ENCODE data around the gene HCFC1R1. TPM values are rescaled to one million over a fixed set of nuclear protein-coding genes. Genes with fewer than 3 reads are reported as not detected.

HCFC1R1 gene
- polyA plus RNA-seq, 1 donor from 2014 or later, result 19.0 TPM

- Histone ChIP-seq H3K27ac (ENCODE audit: low read length) (no peak overlapping the region), H2AFZ (ENCODE audit: low read depth, low read length) (no peak overlapping the region), H3K9me3 (ENCODE audit: low read length) (no peaks in the 10 kb centered on the region), H3K4me2 (ENCODE audit: low read length) (no peak overlapping the region), H3K36me3 (ENCODE audit: insufficient read depth, low read length) (no peaks in the 10 kb centered on the region), H3K79me2 (replicated peaks; ENCODE audit: insufficient read depth, low read length) (no peaks in the 10 kb centered on the region), H3K9ac (ENCODE audit: low read length) (no peak overlapping the region), H4K20me1 (ENCODE audit: insufficient read depth) (no peaks in the 10 kb centered on the region), H3K4me3 (ENCODE audit: low read length) (no peak overlapping the region), H3F3A (ENCODE audit: insufficient read depth, low read length, poor library complexity, severe bottlenecking) (no peaks in the 10 kb centered on the region), H3K27me3 (ENCODE audit: insufficient read depth, low read depth, low read length) (peaks cover 44% of the 10 kb centered on the region), H3K9me2 (ENCODE audit: insufficient read depth, low read length) (no peaks in the 10 kb centered on the region)
- TF ChIP-seq EP300 (conservative IDR thresholded peaks at IDR 0.05; ENCODE audit: poor library complexity, severe bottlenecking) (no peak), EZH2 (IDR thresholded peaks at IDR 0.05; ENCODE audit: borderline replicate concordance, insufficient read depth, low read length, poor library complexity, severe bottlenecking) (no peak), POLR2AphosphoS5 (IDR thresholded peaks at IDR 0.05) (no peak), RAD21 (conservative IDR thresholded peaks at IDR 0.05) (no peak), CTCF (IDR thresholded peaks at IDR 0.05; ENCODE audit: poor library complexity, severe bottlenecking) (no peak), REST (IDR thresholded peaks at IDR 0.05; ENCODE audit: borderline replicate concordance) (no peak), SMC3 (conservative IDR thresholded peaks at IDR 0.05; ENCODE audit: poor library complexity) (no peak), MXI1 (conservative IDR thresholded peaks at IDR 0.05; ENCODE audit: poor library complexity, severe bottlenecking) (no peak), TAF1 (IDR thresholded peaks at IDR 0.05; ENCODE audit: low read depth) (no peak)
Measured at GRCh38 chr16:3017344-3017743, 6.4 kb downstream of the HCFC1R1 start.

GRCh38 chr16:3015865-3016521 lies 7.7 kb downstream of the HCFC1R1 start:
- Histone ChIP-seq H3K79me2 (replicated peaks; ENCODE audit: insufficient read depth, low read length) (no peaks in the 10 kb centered on the region), H3K27ac (ENCODE audit: low read length) (no peak overlapping the region), H3K9me2 (ENCODE audit: insufficient read depth, low read length) (no peaks in the 10 kb centered on the region), H3K9ac (ENCODE audit: low read length) (no peak overlapping the region), H3F3A (ENCODE audit: insufficient read depth, low read length, poor library complexity, severe bottlenecking) (no peaks in the 10 kb centered on the region), H3K4me2 (ENCODE audit: low read length) (no peak overlapping the region), H3K4me3 (ENCODE audit: low read length) (no peak overlapping the region), H3K27me3 (ENCODE audit: insufficient read depth, low read depth, low read length) (peaks cover 46% of the 10 kb centered on the region), H3K9me3 (ENCODE audit: low read length) (no peaks in the 10 kb centered on the region), H3K36me3 (ENCODE audit: insufficient read depth, low read length) (no peaks in the 10 kb centered on the region), H2AFZ (ENCODE audit: low read depth, low read length) (no peak overlapping the region), H4K20me1 (ENCODE audit: insufficient read depth) (no peaks in the 10 kb centered on the region)
- no peak for TF ChIP-seq RAD21 (conservative IDR thresholded peaks at IDR 0.05)
- no peak for TF ChIP-seq EP300 (conservative IDR thresholded peaks at IDR 0.05; ENCODE audit: poor library complexity, severe bottlenecking)
- TF ChIP-seq CTCF (IDR thresholded peaks at IDR 0.05; ENCODE audit: poor library complexity, severe bottlenecking), result no peak
- TF ChIP-seq REST (IDR thresholded peaks at IDR 0.05; ENCODE audit: borderline replicate concordance), result no peak
- TF ChIP-seq TAF1 (IDR thresholded peaks at IDR 0.05; ENCODE audit: low read depth), result no peak
- no peak for TF ChIP-seq SMC3 (conservative IDR thresholded peaks at IDR 0.05; ENCODE audit: poor library complexity)
- TF ChIP-seq EZH2 (IDR thresholded peaks at IDR 0.05; ENCODE audit: borderline replicate concordance, insufficient read depth, low read length, poor library complexity, severe bottlenecking), result no peak
- TF ChIP-seq MXI1 (conservative IDR thresholded peaks at IDR 0.05; ENCODE audit: poor library complexity, severe bottlenecking), result no peak
- no peak for TF ChIP-seq POLR2AphosphoS5 (IDR thresholded peaks at IDR 0.05)
